Hepatocyte (in vitro differentiated cells): ENCODE measurements around the gene CLBA1.

Source experiments
- CTCF ChIP-seq: fragments of 200-600 bp; sonication (generic); IDR thresholded peaks from 2 replicates; pipeline ENCODE4 v1.5.1; 2016; ENCODE audit warnings: antibody characterized with exemption, mild to moderate bottlenecking; ENCODE audit not compliant: poor library complexity
- EZH2 ChIP-seq: fragments of 200-600 bp; sonication (generic); IDR thresholded peaks from 2 replicates; pipeline ENCODE4 v1.6.1; 2016; ENCODE audit warnings: antibody characterized with exemption, mild to moderate bottlenecking, borderline replicate concordance
- EZH2phosphoT487 ChIP-seq: fragments of 200-600 bp; sonication (generic); IDR thresholded peaks from one replicate; pipeline ENCODE4 v1.6.1; 2018; ENCODE audit warnings: antibody characterized with exemption, mild to moderate bottlenecking, low read depth, moderate library complexity; ENCODE audit not compliant: unreplicated experiment, severe bottlenecking

- TF ChIP-seq CTCF (no peak), EZH2 (no peak), EZH2phosphoT487 (no peak)
Measured at GRCh38 chr14:105006831-105007592, 21.4 kb downstream of the CLBA1 start.
